HEK293T (cell line): ENCODE data around the gene TTC39C.

Experiments used
- CTCF ChIA-PET: fragments of 350-600 bp; formaldehyde crosslinking; extraction: SDS; loops from one replicate; lab custom pipeline; 2021; ENCODE audit warnings: antibody characterized with exemption, inconsistent platforms; lab: Yijun Ruan, JAX
- POLR2A ChIA-PET: fragments of 350-600 bp; formaldehyde crosslinking; extraction: SDS; loops from one replicate; lab custom pipeline; 2020; ENCODE audit warnings: antibody characterized with exemption, inconsistent platforms; lab: Yijun Ruan, JAX
- DNase-seq: peaks from one replicate; pipeline ENCODE4 v3.0.0; 2012; ENCODE audit warnings: mixed read lengths; ENCODE audit errors: extremely low spot score
- ARNT ChIP-seq: fragments of 450-650 bp; IDR thresholded peaks from 2 replicates; pipeline ENCODE4 v1.6.1; 2017; ENCODE audit warnings: mild to moderate bottlenecking
- BHLHE40 ChIP-seq: fragments of 450-650 bp; IDR thresholded peaks from 2 replicates; pipeline ENCODE4 v1.6.1; 2016; ENCODE audit warnings: mild to moderate bottlenecking, moderate library complexity, borderline replicate concordance
- CTBP1 ChIP-seq: fragments of 450-650 bp; IDR thresholded peaks from 2 replicates; pipeline ENCODE4 v1.6.1; 2016; ENCODE audit warnings: borderline replicate concordance
- ELF4 ChIP-seq: fragments of 450-650 bp; IDR thresholded peaks from 2 replicates; pipeline ENCODE4 v1.6.1; 2017; ENCODE audit warnings: antibody characterized with exemption
- FOXA1 ChIP-seq: fragments of 450-650 bp; IDR thresholded peaks from 2 replicates; pipeline ENCODE4 v1.6.1; 2016; ENCODE audit warnings: mild to moderate bottlenecking
- FOXK2 ChIP-seq: fragments of 450-650 bp; IDR thresholded peaks from 2 replicates; pipeline ENCODE4 v1.6.1; 2016; ENCODE audit warnings: mild to moderate bottlenecking
- FOXM1 ChIP-seq: fragments of 450-650 bp; IDR thresholded peaks from 2 replicates; pipeline ENCODE4 v1.6.1; 2017; ENCODE audit warnings: mild to moderate bottlenecking, borderline replicate concordance
- HDGF ChIP-seq: fragments of 450-650 bp; IDR thresholded peaks from 2 replicates; pipeline ENCODE4 v1.6.1; 2017; ENCODE audit warnings: antibody characterized with exemption, borderline replicate concordance
- L3MBTL2 ChIP-seq: fragments of 450-650 bp; conservative IDR thresholded peaks from 2 replicates; pipeline ENCODE4 v1.6.1; 2016; ENCODE audit warnings: mild to moderate bottlenecking
- LEF1 ChIP-seq: fragments of 450-650 bp; IDR thresholded peaks from 2 replicates; pipeline ENCODE4 v1.6.1; 2017; ENCODE audit warnings: mild to moderate bottlenecking, borderline replicate concordance
- NFRKB ChIP-seq: fragments of 450-650 bp; IDR thresholded peaks from 2 replicates; pipeline ENCODE4 v1.6.1; 2016; ENCODE audit warnings: mild to moderate bottlenecking, moderate library complexity
- SP1 ChIP-seq: fragments of 450-650 bp; IDR thresholded peaks from 2 replicates; pipeline ENCODE4 v1.6.1; 2017
- SUZ12 ChIP-seq: fragments of 450-650 bp; IDR thresholded peaks from 2 replicates; pipeline ENCODE4 v1.6.1; 2016; ENCODE audit warnings: mild to moderate bottlenecking
- TARDBP ChIP-seq: fragments of 450-650 bp; IDR thresholded peaks from 2 replicates; pipeline ENCODE4 v1.6.1; 2016
- ZNF384 ChIP-seq: fragments of 450-650 bp; IDR thresholded peaks from 2 replicates; pipeline ENCODE4 v1.6.1; 2016
- TF ChIP-seq, protein P1 (sequence below): fragments of 450-650 bp; IDR thresholded peaks from 2 replicates; pipeline ENCODE4 v1.6.1; 2016

Gene TTC39C

DNA sequence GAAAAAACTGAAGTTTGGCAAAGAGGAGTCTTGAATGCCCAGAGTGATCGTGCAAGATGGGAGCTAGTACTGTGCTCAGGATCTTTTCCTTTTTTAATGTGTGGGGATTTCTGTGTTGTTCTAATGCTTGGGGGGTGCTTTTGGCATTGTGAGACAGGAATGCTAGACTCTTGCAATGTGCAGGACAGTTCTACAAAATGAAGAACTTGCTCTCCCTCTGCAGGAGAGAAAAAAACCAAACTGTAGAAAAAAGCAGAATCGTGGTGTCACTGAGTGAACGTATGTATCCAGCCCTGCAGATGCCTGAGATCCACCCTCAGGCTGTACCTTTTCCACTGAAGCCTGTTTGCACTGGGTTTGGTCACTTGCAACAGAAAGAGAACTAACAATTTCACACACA, 12.1 kb upstream of the TTC39C start:
- no peak for DNase-seq
- TF ChIP-seq NFRKB: no peak
- TF ChIP-seq, protein P1, sequence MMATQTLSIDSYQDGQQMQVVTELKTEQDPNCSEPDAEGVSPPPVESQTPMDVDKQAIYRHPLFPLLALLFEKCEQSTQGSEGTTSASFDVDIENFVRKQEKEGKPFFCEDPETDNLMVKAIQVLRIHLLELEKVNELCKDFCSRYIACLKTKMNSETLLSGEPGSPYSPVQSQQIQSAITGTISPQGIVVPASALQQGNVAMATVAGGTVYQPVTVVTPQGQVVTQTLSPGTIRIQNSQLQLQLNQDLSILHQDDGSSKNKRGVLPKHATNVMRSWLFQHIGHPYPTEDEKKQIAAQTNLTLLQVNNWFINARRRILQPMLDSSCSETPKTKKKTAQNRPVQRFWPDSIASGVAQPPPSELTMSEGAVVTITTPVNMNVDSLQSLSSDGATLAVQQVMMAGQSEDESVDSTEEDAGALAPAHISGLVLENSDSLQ: no peak
- TF ChIP-seq ELF4: no peak
- no peak for TF ChIP-seq LEF1
- no peak for TF ChIP-seq SUZ12
- TF ChIP-seq SP1: no peak
- TF ChIP-seq L3MBTL2: no peak
- no peak for TF ChIP-seq FOXM1
- no peak for TF ChIP-seq CTBP1
- no peak for TF ChIP-seq TARDBP
- no peak for TF ChIP-seq FOXK2
- no peak for TF ChIP-seq HDGF
- TF ChIP-seq BHLHE40: no peak
- no peak for TF ChIP-seq ZNF384
- TF ChIP-seq FOXA1: no peak
- no peak for TF ChIP-seq ARNT
- ChIA-PET CTCF (no interaction called here), POLR2A (no interaction called here)

DNA sequence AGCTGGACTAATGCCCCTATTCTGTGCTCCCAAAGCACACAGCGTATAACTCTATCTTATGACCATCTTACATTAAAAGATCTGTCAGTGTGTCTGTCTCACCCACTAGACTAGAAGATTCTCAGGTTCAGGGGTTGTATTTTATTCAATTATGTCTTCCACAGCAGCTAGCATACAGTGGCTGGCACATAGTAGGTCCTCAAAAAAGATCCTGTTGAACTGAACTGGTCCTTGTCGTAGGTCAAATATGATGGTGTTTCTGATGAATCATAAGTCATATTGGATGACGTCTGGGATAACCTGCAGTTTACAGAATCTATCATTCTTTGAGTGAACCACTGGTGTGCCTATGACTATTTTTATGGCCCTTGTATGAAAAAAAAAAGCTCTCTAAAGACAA, 11.3 kb upstream of the TTC39C start:
- no peak for TF ChIP-seq FOXM1
- no peak for TF ChIP-seq CTBP1
- TF ChIP-seq FOXK2: no peak
- TF ChIP-seq SP1: no peak
- no peak for TF ChIP-seq L3MBTL2
- TF ChIP-seq ZNF384: no peak
- TF ChIP-seq HDGF: no peak
- no peak for TF ChIP-seq ARNT
- TF ChIP-seq ELF4: no peak
- TF ChIP-seq, protein P1: no peak
- no peak for TF ChIP-seq LEF1
- POLR2A ChIA-PET: no interaction called here
- DNase-seq: no peak
- CTCF ChIA-PET: no interaction called here

DNA sequence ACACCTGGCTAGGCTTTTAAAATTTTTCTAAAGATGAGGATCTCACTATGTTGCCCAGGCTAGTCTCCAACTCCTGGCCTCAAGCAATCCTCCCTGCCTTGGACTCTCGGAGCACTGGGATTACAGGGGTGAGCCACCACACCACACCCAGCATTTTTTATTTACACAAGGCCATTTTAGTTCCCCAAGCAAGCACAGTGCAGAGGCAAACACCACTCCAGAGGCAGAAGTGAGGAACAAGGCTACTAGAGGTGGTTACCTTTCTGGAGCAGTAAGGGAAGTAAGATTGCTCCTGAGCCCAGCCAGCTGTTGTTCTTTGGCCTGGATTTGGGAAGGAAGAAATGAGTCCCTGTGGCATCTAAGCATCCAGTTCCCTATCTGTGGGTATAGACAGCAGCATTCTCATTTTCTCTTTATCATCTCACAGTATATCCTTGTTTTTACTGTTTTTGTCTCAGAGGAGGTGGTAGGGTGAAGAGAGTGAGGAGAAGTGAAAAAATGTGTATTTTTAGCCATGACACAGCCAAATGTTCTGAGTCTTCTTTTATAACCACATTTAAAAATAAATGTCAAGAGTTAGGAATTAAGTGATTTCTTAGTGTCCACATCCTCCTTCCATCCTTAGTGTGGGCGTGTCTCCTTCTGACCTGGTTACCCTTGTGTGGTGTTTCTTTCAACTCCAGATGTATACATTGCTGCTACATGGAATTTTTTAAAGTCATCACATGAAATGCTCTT, 10.5 kb upstream of the TTC39C start:
- CTCF ChIA-PET: no interaction called here
- TF ChIP-seq LEF1 (no peak), HDGF (no peak), SUZ12 (no peak), NFRKB (no peak), SP1 (no peak), ELF4 (no peak), FOXK2 (no peak), ARNT (no peak), TARDBP (no peak), L3MBTL2 (no peak), FOXM1 (no peak), CTBP1 (no peak)
- no peak for DNase-seq
- POLR2A ChIA-PET: interaction anchor here (1.0 kb wide), 1 partner anchor 11 kb away, joined by 3 read pairs; the partner anchor contains the start of gene TTC39C

DNA sequence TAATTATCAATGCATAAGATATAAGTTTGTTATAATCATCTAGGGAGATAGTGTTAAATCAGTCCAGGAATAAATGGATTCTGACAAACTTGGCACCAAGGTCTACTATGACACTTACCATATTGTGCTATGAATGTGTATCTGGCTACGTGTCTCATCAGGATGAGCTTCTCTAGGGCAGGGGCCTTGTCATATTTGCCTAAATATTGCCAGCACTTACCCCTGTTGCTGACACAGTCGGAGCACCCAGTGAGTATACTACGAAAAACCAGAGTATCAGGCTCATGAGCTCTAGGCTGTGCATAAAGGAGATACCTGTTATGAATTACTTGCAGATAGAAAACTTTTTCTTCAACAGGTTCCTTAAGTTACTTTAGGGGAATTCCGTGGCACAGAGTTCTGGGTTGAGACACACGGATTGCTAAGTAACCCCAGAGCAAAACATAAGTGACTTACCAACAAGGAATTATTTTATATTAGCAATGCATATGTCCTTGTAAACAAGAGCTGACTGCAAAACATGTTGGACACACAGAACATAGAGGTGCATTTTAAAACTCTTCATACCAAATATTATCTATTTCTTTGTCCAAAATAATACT, 7.7 kb upstream of the TTC39C start:
- TF ChIP-seq FOXK2: no peak
- no peak for TF ChIP-seq TARDBP
- no peak for TF ChIP-seq ARNT
- no peak for TF ChIP-seq CTBP1
- no peak for TF ChIP-seq ELF4
- no peak for TF ChIP-seq NFRKB
- TF ChIP-seq, protein P1: no peak
- TF ChIP-seq L3MBTL2: no peak
- no peak for TF ChIP-seq FOXA1
- DNase-seq: no peak
- POLR2A ChIA-PET: interaction anchor here (1.3 kb wide), 1 partner anchor 8 kb away, joined by 5 read pairs; the partner anchor contains the start of gene TTC39C
- CTCF ChIA-PET: interaction anchor here (1.0 kb wide), 1 partner anchor 10 kb away, joined by 3 read pairs; no protein-coding TSS in a partner anchor

DNA sequence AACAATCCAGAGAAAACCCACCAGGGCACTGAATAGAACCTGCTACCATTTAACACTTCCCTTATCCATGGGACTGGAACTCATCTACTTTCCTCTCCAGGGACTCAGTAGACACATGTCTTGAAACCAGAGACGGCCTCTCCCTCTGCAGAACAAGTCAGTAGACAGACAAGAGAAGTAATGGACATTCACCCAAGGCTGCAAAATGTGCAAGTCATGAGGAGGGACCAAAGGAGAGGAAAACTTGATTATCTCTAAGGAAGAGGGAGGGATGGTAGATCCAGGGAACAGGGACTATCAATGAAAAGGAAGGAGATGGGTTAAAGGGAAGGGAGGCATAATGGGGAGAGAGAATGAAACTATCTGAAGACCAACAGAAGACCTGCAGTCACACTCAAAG, 5.3 kb upstream of the TTC39C start:
- CTCF ChIA-PET: no interaction called here

More for the DNA sequence above, 5.3 kb upstream of the TTC39C start:
- TF ChIP-seq NFRKB (no peak), BHLHE40 (no peak), ARNT (no peak), SUZ12 (no peak), FOXA1 (no peak), TARDBP (no peak)
- POLR2A ChIA-PET: no interaction called here
- no peak for DNase-seq
